Activated T-helper 1 cell treated with anti-CD3 and anti-CD28 coated beads, Interleukin-12 subunit alpha, Interleukin-12 subunit beta, Interleukin-2, Interleukin-4 antibody, amounts not matched to agents 30 ng/mL and 10 ng/mL and 1 ng/mL, durations not matched to agents 14 hours and 24 hours and 36 hours (primary cell): ENCODE results near the gene SHISA2. TPM values are rescaled to one million over a fixed set of nuclear protein-coding genes. Genes with fewer than 3 reads are reported as not detected.
A peak's percentile ranks its signal among the peaks of the same experiment; 100 is the strongest.
"Not testable (repeated sequence)": the region's sequence is repeated elsewhere in the genome, so short reads cannot be mapped to it uniquely, and the experiment has no call there.

Experiments
- DNase-seq: peaks from one replicate; pipeline ENCODE4 v3.0.0; 2021; ENCODE audit warnings: low spot score
- H3K27ac Mint-ChIP-seq: one replicate; pipeline ENCODE4 v1.8.0; 2021; ENCODE audit warnings: mild to moderate bottlenecking, mixed read lengths
- H3K27me3 Mint-ChIP-seq: one replicate; pipeline ENCODE4 v1.8.0; 2022; ENCODE audit warnings: mild to moderate bottlenecking, moderate library complexity, mixed read lengths; ENCODE audit not compliant: insufficient read depth
- H3K36me3 Mint-ChIP-seq: one replicate; pipeline ENCODE4 v1.8.0; 2021; ENCODE audit warnings: low read depth, mixed read lengths
- H3K4me1 Mint-ChIP-seq: one replicate; pipeline ENCODE4 v1.8.0; 2021; ENCODE audit warnings: low read depth, mixed read lengths
- H3K4me3 Mint-ChIP-seq: one replicate; pipeline ENCODE4 v1.8.0; 2021; ENCODE audit warnings: mild to moderate bottlenecking, moderate library complexity, mixed read lengths
- H3K9me3 Mint-ChIP-seq: one replicate; pipeline ENCODE4 v1.8.0; 2021; ENCODE audit warnings: mixed read lengths
- intact Hi-C: fragments of 100-400 bp; cut with micrococcal nuclease; formaldehyde crosslinking; loops from one replicate; pipeline ENCODE4 v1.15.1; 2024
- total RNA-seq: library from RNA; stranded (reverse); gene quantifications from 2 replicates; pipeline ENCODE4 v1.2.3, GENCODE V29; 2022

Gene SHISA2
- 9.4 and 9.5 TPM in 2 replicates for total RNA-seq

- Mint-ChIP-seq H3K4me3 (peak within 1 kb of the TSS; percentile 81), H3K27ac (peak within 1 kb of the TSS; percentile 72), H3K4me1 (peaks cover 35% of the 10 kb centered on the region), H3K36me3 (peaks cover 3% of the 10 kb centered on the region), H3K9me3 (no peaks in the 10 kb centered on the region), H3K27me3 (peaks cover 49% of the 10 kb centered on the region)
- intact Hi-C loops = loop anchor here (1.0 to 10.0 kb wide), 9 partner anchors 39 to 1777 kb away; partner anchors contain the start of gene MTMR6
- peak; percentile 15 for DNase-seq
These were observed at the start of gene SHISA2 for GRCh38 chr13:26051657-26052311. SHISA2 (minus strand) TSS chr13:26052016; CDS start chr13:26050975, 1,041 bp downstream.

- Mint-ChIP-seq H3K4me3 (no peak overlapping the region), H3K27me3 (peaks cover 18% of the 10 kb centered on the region), H3K36me3 (no peaks in the 10 kb centered on the region), H3K9me3 (no peaks in the 10 kb centered on the region), H3K27ac (no peak overlapping the region), H3K4me1 (no peaks in the 10 kb centered on the region)
- intact Hi-C loops = no loop called here
- DNase-seq = no peak
These were observed 44.2 kb upstream of the SHISA2 start for GRCh38 chr13:26095846-26096610.

GRCh38 chr13:26095338-26095737, 43.5 kb upstream of the SHISA2 start:
- peaks cover 18% of the 10 kb centered on the region for H3K27me3 Mint-ChIP-seq
- no peaks in the 10 kb centered on the region for H3K9me3 Mint-ChIP-seq
- no peaks in the 10 kb centered on the region for H3K36me3 Mint-ChIP-seq
- intact Hi-C loops = no loop called here
- no peaks in the 10 kb centered on the region for H3K4me1 Mint-ChIP-seq
- DNase-seq = no peak
- H3K27ac Mint-ChIP-seq = no peak overlapping the region
- no peak overlapping the region for H3K4me3 Mint-ChIP-seq

- H3K9me3 Mint-ChIP-seq, H3K36me3 Mint-ChIP-seq, intact Hi-C loops, H3K27ac Mint-ChIP-seq, H3K4me1 Mint-ChIP-seq, DNase-seq, H3K4me3 Mint-ChIP-seq: not testable (repeated sequence)
- H3K27me3 Mint-ChIP-seq = peaks cover 17% of the 10 kb centered on the region
These were observed 25.0 kb upstream of the SHISA2 start for GRCh38 chr13:26076821-26077220.

GRCh38 chr13:26075498-26075897, 23.7 kb upstream of the SHISA2 start:
- DNase-seq = no peak
- intact Hi-C loops = no loop called here
- H3K4me1 Mint-ChIP-seq = peaks cover 4% of the 10 kb centered on the region
- H3K4me3 Mint-ChIP-seq = no peak overlapping the region
- peaks cover 22% of the 10 kb centered on the region for H3K27me3 Mint-ChIP-seq
- H3K36me3 Mint-ChIP-seq = no peaks in the 10 kb centered on the region
- H3K27ac Mint-ChIP-seq = no peak overlapping the region
- no peaks in the 10 kb centered on the region for H3K9me3 Mint-ChIP-seq

- Mint-ChIP-seq H3K9me3 (no peaks in the 10 kb centered on the region), H3K27ac (no peak overlapping the region), H3K4me1 (peaks cover 4% of the 10 kb centered on the region), H3K4me3 (no peak overlapping the region), H3K36me3 (no peaks in the 10 kb centered on the region), H3K27me3 (peaks cover 20% of the 10 kb centered on the region)
- DNase-seq = no peak
- intact Hi-C loops = no loop called here
These were observed 22.9 kb upstream of the SHISA2 start for GRCh38 chr13:26074706-26075105.

GRCh38 chr13:26072335-26072734, 20.5 kb upstream of the SHISA2 start:
- not testable (repeated sequence) for H3K27ac Mint-ChIP-seq, H3K9me3 Mint-ChIP-seq, H3K4me1 Mint-ChIP-seq, DNase-seq, H3K36me3 Mint-ChIP-seq, H3K4me3 Mint-ChIP-seq
- intact Hi-C loops = loop anchor here (1.0 to 2.0 kb wide), 2 partner anchors 498 to 562 kb away; no protein-coding TSS in a partner anchor
- peaks cover 18% of the 10 kb centered on the region for H3K27me3 Mint-ChIP-seq

GRCh38 chr13:26071691-26072090, 19.9 kb upstream of the SHISA2 start:
- peaks cover 4% of the 10 kb centered on the region for H3K4me1 Mint-ChIP-seq
- H3K36me3 Mint-ChIP-seq = no peaks in the 10 kb centered on the region
- H3K27me3 Mint-ChIP-seq = peaks cover 18% of the 10 kb centered on the region
- H3K27ac Mint-ChIP-seq = no peak overlapping the region
- no peaks in the 10 kb centered on the region for H3K9me3 Mint-ChIP-seq
- H3K4me3 Mint-ChIP-seq = no peak overlapping the region
- no peak for DNase-seq
- intact Hi-C loops = loop anchor here (1.0 to 2.0 kb wide), 2 partner anchors 497 to 561 kb away; no protein-coding TSS in a partner anchor

- H3K36me3 Mint-ChIP-seq, H3K9me3 Mint-ChIP-seq, intact Hi-C loops, DNase-seq, H3K4me3 Mint-ChIP-seq, H3K4me1 Mint-ChIP-seq, H3K27ac Mint-ChIP-seq: not testable (repeated sequence)
- H3K27me3 Mint-ChIP-seq = peaks cover 13% of the 10 kb centered on the region
These were observed 17.8 kb upstream of the SHISA2 start for GRCh38 chr13:26069642-26070041.

- H3K4me1 Mint-ChIP-seq, H3K9me3 Mint-ChIP-seq, intact Hi-C loops, H3K4me3 Mint-ChIP-seq, H3K27ac Mint-ChIP-seq, DNase-seq, H3K36me3 Mint-ChIP-seq: not testable (repeated sequence)
- H3K27me3 Mint-ChIP-seq = peaks cover 17% of the 10 kb centered on the region
These were observed 16.6 kb upstream of the SHISA2 start for GRCh38 chr13:26068372-26068771.

- Mint-ChIP-seq H3K36me3 (no peaks in the 10 kb centered on the region), H3K4me1 (peaks cover 9% of the 10 kb centered on the region), H3K27ac (no peak overlapping the region), H3K9me3 (no peaks in the 10 kb centered on the region), H3K4me3 (no peak overlapping the region), H3K27me3 (peaks cover 19% of the 10 kb centered on the region)
- DNase-seq = no peak
- intact Hi-C loops = no loop called here
These were observed 15.8 kb upstream of the SHISA2 start for GRCh38 chr13:26067601-26068000.

GRCh38 chr13:26066492-26066891, 14.7 kb upstream of the SHISA2 start:
- Mint-ChIP-seq H3K4me1 (peaks cover 14% of the 10 kb centered on the region), H3K27me3 (peaks cover 16% of the 10 kb centered on the region)
- H3K4me3 Mint-ChIP-seq, H3K27ac Mint-ChIP-seq, H3K36me3 Mint-ChIP-seq, intact Hi-C loops, DNase-seq, H3K9me3 Mint-ChIP-seq: not testable (repeated sequence)

- H3K4me1 Mint-ChIP-seq = peaks cover 22% of the 10 kb centered on the region
- H3K27ac Mint-ChIP-seq = no peak overlapping the region
- H3K36me3 Mint-ChIP-seq = no peaks in the 10 kb centered on the region
- peak; percentile 32 for DNase-seq
- intact Hi-C loops = loop anchor here (1.0 kb wide), 2 partner anchors 234 to 489 kb away; no protein-coding TSS in a partner anchor
- peaks cover 12% of the 10 kb centered on the region for H3K27me3 Mint-ChIP-seq
- no peaks in the 10 kb centered on the region for H3K9me3 Mint-ChIP-seq
- no peak overlapping the region for H3K4me3 Mint-ChIP-seq
These were observed 11.1 kb upstream of the SHISA2 start for GRCh38 chr13:26062853-26063444.
